GM19023 (cell line): ENCODE measurements around the gene ATAD3C.
"Not testable (repeated sequence)": the region's sequence is repeated elsewhere in the genome, so short reads cannot be mapped to it uniquely, and the experiment has no call there.

ENCODE experiments used
- ATAC-seq: cut with Tn5 transposase; IDR thresholded peaks from one replicate; pipeline ENCODE4 v1.9.1; 2021; ENCODE audit warnings: mild to moderate bottlenecking, moderate library complexity; ENCODE audit not compliant: unreplicated experiment

Gene ATAD3C

DNA sequence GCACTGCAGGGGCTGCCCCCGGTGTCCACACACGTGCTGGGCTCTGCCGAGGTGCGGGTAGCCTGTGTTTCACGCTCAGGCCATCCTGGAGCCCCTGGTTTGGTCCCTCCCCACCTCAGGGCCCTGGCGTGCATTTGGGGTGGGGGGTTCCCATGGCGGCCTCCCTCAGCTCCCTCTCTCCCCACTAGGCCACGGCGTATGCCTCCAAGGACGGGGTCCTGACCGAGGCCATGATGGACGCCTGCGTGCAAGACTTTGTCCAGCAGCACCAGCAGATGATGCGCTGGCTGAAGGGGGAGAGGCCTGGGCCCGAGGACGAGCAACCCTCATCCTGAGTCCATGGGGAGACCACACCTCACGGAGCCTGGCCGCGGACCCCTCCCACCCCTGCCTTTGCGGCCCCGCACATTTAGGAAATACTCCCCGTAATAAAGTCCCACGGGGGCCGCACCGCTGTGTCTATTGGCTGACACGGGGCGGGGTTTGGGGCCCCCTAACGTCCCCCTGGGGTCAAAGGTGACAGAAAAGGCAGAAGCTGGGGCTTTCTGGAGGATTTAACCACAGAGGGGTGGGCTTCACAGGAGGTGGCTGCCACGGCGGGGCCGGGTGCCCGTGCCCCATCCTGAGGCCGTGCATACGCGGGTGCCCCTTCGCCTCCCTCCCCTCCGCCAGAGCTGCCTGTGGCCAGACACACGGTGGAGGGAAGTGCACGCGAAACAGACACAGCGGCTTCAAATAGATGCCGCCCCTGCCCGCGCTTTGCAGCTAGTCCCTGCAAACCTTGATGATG is 18.9 kb downstream of the ATAD3C start:
- not testable (repeated sequence) for ATAC-seq

DNA sequence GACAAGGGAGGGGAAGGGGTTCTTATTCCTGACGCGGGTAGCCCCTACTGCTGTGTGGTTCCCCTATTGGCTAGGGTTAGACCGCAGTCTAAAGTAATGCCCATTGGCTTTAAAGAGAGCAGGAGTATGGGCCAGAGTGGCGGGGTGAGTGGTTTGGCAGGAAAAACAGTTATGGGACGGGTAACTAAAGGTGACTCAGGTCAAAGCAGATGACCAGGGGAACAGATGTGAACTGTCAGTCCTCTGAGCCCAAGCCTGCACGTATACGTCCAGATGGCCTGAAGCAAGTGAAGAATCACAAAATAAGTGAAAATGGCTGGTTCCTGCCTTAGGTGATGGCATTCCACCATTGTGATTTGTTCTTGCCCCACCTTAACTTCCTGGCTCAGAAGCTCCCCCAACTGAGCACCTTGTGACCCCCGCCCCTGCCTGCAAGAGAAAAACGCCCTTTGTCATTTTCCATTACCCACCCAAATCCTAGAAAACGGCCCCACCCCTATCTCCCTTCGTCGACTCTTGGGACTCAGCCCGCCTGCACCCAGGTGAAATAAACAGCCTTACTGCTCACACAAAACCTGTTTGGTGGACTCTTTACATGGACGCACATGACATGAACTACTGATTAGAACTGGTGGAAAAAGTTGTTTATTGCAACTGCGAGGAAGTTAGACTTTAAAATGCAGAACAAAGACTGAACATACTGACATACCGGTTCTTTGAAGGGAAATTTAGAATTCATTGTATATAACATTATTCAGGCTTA is 21.3 kb downstream of the ATAD3C start:
- no peak for ATAC-seq

DNA sequence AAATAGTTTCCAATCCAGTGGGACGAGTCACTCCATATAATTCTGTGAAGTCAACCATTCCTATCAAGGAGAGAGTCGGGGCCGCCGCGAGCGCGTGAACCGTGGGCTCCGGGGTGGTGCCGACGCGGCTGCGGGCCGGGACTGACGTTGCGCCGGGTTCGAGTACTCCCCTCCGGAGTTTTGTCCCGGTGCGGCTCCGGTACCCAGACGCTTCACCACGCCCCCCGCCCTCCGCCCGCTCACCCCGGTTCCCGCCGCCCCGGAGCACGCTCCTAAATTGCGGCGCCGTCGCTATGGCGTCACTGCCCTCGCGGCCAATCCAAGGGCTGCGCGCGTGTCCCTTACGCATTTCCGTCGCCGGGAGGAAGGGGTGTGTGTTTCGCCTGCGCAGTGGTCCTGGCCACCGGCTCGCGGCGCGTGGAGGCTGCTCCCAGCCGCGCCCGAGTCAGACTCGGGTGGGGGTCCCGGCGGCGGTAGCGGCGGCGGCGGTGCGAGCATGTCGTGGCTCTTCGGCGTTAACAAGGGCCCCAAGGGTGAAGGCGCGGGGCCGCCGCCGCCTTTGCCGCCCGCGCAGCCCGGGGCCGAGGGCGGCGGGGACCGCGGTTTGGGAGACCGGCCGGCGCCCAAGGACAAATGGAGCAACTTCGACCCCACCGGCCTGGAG is 22.0 kb downstream of the ATAD3C start, which contains the start of gene ATAD3B:
Gene ATAD3B (plus strand): TSS at position 377 of the 664 bp plus-strand sequence. CDS start 120 bp downstream, at position 497.
- ATAC-seq, result peak; percentile 89

DNA sequence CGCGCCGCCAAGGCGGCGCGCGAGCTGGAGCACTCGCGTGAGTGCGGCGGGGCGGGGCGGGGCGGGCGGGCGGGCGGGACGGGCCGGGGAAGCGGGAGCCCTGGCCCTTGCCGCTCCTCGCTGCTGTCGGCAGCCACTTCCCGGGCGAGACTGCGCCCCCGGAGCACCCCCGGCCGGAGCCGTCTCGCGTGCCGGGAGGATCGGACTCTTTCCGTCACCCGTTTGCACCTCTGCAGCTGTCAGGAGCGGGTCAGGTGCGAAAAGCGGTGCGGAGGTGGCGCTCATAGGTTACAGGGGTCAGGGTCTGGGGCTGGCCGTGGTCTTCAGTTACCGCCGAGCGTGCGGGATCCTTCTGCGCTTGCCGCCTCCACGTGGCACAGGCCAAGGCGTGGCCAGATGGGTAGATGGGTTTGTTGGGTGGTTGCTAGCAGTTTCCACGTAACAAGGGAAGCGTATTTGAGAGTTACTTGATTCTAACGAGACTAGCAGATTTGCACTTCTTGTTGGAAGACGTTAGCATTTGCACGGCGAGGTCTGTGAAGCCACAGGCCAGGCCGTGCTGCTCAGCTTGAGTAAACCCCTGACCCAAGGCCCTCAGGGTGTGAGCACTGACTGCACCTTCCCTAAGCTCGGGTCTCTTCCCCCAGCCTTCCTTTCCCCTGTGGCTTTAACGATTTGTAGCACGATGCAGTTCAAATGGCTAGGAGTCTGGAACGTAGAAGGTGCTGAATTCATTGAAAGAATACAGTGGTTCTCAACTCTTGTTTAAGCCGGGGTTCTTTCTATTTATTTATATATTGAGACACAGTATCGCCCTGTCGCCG is 22.8 kb downstream of the ATAD3C start:
- peak; percentile 28 for ATAC-seq

DNA sequence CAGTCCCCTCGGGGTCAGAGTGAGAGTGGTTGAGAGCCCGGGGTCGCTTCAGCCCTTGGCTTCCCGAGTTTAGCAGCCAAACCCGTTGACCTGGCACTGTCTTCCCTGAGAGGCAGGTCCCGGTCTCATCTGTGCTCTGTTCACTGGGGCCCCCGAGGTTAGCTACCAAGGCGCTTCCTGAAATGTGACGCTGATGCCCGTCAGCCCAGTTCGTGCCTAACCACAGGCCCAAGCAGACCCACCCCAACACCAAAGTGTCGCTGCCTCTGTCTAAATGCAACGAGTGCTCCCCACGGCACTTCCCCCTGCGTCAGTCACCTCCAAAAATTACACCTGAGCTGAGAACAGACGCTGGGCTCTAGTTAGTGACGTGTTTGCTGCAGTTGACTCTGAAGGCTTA is 26.5 kb downstream of the ATAD3C start:
- ATAC-seq, result not testable (repeated sequence)

DNA sequence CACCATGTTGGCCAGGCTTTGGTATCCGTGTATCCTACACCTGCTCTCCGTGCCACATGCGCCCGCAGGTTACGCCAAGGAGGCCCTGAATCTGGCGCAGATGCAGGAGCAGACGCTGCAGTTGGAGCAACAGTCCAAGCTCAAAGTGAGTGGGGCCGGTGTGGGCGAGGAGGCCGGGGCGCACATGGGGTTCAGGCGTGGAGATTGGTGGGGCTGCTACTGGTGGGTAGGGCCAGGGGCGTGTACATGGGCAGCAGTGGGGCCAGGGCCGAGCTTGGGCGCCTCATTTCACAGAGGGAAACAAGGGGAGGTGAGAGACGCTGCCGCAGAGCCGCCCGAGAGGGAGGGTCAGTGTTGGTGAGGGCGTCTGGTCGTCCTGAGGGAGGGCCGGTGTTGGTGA is 27.7 kb downstream of the ATAD3C start:
- no peak for ATAC-seq

DNA sequence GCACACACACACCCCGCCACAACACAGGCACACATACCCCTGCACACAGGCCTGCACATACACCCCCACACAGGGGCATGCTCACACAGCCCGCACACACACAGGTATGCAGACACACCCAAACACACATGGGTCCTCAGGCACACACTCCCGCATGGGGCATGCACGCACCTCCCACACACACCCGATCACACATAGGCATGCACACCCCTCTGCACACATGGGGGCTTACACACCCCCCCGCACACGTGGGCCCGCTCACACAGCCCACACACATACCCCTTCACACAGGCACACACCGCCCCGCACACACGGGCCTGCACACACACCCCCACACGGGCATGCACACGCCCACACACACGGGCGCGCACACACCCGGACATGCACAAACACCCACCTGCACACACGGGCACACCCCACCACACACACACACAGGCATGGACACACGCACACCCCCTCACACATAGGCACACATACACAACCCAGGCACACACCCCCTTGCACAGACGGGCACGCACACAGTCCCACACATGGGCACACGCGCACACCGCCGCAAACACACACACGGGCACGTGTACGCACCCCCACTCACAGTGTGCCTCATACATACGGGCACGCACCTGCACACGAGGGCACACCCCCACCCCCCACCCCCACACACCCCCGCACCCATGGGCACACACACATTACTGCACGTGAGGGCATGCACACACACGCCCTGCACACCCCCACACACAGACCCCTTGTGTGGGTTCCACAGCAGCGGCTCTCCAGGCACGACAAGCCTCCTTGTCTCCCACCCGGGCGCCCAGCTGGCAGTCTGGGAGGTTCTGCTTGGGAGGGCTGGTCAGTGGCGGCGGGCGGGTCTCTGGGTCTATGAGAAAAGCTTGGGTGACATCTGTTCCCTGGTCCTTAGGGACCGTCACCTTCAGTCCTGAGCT is 30.3 kb downstream of the ATAD3C start:
- no peak for ATAC-seq

DNA sequence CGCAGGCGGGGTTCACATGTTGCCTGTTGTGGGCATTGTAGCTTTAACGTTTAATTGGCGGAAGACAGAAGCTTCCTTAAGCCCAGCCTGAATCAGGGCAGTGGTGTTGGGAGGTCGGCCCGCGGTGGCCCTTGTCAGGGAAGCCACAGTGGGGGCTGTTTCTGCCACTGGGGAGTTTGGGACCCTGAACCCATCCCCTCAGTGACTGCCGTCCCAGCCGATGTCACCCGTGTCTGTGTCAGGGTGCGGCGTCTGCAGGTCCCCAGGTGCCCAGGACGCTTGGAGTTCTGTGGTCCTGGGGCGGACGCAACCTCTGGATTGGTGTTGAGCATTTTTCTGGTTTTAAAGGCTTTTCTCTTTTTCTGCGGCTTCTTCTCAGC is 31.0 kb downstream of the ATAD3C start:
- ATAC-seq, result not testable (repeated sequence)

DNA sequence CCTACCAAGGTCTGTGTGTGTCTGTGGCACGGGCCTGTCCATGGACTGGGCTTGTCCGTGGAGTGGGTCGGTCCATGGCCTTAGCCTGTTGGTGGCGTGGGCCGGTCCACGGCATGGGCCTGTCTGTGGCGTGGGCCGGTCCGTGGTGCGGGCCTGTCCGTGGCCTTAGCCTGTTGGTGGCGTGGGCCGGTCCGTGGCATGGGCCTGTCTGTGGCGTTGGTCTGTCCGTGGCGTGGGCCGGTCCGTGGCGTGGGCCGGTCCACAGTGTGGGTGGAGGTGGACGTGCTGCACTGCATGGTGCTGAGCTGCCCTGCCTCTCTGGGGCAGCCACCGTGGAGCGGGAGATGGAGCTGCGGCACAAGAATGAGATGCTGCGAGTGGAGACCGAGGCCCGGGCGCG is 32.3 kb downstream of the ATAD3C start:
- not testable (repeated sequence) for ATAC-seq

DNA sequence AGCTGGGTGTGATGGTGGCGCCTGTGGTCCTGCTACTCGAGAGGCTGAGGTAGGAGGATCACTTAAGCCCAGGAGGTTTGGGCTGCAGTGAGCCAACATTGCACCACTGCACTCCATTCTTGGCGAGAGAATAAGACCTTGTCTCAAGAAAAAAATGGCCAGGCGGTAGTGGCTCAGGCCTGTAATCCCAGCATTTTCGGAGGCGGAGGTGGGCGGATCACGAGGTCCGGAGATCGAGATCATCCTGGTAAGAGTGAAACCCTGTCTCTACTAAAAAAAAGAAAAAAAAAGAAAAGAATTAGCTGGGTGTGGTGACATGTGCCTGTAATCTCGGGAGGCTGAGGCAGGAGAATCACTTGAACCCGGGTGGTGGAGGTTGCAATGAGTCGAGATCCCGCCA is 33.4 kb downstream of the ATAD3C start:
- ATAC-seq, result no peak

DNA sequence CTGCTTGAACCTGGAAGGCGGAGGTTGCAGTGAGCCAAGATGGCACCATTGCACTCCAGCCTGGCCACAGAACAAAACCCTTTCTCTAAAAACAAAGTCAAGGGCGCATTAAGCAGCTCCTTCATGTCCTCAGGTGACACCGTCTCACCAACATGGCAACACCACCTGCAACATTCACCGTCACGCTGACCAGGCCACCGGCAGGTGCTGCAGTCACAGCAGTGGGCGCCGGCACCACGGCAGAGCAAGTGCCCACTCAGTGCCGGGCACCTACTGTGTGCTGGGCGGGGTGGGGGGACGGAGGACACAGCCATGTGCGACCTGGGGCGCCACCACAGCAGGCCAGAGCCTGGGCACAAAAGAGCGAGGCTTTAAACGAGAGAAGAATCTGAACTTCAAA is 34.2 kb downstream of the ATAD3C start:
- ATAC-seq, result no peak

DNA sequence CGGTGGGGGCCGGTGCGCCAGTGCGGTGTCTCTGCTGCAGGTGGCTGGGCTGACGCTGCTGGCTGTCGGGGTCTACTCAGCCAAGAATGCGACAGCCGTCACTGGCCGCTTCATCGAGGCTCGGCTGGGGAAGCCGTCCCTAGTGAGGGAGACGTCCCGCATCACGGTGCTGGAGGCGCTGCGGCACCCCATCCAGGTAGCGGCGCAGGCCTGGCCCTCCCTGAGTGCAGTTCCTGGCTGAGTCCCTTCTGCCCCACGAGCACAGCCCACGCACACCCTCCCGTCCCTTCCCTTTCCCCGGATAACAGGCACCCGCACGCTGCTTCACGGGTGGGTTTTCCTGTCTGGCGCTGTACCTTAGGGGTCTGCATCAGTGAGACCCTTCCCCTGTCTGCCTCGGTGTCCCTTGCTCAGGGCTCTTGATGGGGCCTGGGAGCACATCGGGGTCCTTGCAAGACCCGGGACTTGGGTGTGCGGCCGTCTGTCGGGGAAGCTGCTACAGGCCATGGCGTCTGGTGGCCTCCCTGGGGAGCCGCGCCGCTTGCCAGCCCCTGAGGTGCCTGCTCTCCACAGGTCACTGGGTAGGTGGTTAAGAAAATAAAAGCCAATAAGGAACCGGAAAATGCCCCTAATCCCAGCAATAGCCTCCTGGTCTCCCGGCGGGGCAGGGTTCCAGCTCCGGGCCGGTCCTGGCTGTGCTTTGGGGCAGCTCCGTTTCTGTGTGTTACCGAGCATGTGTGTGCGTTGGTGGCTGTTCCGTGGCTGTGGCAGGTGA is 35.7 kb downstream of the ATAD3C start:
- not testable (repeated sequence) for ATAC-seq

DNA sequence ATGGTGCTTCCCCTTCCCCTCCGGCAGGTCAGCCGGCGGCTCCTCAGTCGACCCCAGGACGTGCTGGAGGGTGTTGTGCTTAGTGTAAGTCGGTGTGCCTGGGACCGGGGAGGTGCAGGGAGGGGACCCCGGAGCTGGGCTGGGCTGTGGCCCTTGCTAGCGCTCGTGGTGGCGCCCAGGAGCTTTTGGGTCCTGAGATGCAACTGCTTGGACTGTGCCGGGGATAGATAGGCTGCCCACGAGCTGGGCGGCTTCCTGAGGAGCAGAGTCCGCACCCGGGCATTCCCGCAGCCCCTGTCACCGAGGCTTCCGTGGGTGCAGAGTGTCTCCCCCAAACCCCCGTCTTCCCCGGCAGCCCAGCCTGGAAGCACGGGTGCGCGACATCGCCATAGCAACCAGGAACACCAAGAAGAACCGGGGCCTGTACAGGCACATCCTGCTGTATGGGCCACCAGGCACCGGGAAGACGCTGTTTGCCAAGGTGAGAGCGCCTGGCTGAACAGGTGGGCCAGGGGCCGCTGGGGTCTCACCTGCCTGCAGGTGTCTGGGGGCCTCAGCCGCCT is 36.3 kb downstream of the ATAD3C start:
- ATAC-seq, result not testable (repeated sequence)

DNA sequence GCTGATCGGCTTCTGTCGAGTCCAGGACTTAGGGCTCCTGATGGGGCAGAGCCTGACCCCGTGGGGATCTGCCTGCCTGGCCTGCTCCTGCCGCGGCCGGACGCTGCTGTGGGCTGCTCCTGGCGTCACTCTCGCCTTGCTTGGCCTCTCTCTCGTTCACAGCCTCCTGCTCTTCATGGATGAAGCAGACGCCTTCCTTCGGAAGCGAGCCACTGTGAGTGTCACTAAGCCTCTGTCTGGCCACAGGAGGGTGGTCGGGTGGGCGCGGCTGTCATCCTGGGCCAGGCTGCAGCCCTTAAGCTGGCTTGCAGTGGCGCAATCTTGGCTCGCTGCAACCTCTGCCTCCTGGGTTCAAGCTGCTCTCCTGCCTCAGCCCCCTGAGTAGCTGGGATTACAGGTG is 38.2 kb downstream of the ATAD3C start:
- ATAC-seq, result no peak

DNA sequence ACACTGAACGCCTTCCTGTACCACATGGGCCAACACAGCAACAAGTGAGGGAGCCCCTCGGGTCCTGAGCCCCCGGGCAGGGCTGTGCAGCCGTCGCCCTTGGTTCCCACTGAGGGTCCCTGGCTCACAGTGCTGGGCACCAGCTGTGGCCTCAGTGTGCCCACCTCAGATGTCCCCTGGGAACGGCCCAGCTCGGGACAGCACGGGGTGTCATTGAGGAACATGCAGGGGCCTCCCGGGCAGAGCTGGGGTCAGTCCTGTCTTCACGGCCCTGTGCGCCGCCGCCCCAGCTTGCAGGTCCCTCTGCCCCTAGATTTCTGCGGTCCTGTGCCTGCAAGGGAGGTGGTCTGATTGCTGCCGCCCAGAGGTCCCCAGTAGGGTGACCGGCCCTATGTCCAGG is 39.7 kb downstream of the ATAD3C start:
- no peak for ATAC-seq

DNA sequence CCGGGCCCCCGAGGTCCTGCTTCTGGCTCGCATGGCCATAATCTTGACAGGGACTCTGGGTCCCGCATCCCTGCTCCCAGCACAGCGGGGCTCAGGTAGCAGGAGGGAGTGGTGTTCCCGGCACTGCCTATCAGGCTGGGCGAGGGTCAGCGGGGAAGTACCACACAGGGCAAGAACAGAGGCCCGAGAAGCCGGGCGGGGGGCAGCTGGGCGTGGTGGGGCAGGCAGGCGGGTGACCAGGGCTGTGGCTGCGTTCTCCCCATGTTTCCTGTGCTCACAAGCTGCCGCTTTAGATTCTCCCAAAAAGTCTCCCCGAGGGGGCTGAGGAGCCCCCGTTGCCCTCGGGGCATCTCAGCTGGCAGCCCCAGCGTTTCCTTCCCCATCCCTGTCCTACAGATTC is 40.4 kb downstream of the ATAD3C start:
- no peak for ATAC-seq

DNA sequence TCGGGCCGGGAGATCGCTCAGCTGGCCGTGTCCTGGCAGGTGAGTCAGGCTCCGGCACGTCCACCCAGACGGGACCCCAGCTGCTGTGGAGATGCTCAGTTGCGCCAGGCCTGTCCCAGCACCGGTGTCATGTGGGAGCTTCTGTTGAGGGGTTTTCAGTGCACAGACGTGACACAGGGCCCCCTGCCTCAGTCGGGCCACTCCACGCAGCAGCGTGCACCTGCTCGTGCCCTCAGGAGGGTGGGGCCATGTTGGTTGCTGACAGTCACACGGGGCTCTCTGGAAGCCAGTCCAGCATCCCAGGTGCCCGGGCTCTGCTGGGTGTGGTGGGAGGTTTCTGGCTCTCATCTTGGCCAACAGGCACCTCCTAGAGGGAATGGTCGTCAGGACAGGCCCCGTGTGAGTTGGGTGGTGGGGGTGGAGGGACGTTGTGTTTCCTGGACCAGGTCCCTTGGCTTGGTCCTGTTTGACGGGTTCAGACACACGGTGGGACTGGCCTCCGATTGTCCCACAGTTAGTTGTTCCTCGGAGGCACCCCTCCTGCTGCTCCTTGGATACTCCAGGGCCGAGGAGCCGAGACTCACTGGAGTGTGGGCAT is 41.2 kb downstream of the ATAD3C start:
- no peak for ATAC-seq

DNA sequence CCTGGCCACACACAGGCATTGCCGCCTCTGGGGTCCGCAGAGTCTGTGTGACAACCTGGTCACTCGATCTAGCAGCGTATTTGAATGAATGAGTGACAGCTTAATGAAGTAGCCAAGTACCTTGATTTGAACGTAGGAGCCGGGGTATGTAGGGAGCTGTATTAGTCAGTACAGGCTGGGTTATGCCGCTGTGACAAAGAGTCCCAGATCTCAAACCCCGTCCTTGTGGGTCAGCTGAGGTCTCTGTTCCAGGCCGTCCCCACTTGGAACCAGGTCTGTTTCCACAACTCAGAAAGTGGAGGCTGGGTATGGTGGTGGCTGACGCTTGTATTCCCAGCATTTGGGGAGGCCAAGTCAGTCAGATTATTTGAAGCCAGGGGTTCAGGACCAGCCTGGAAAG is 42.1 kb downstream of the ATAD3C start:
- no peak for ATAC-seq
